Body of pancreas (tissue), 4 donors: ENCODE measurements around the gene AVPR2.

Source experiments
- CTCF ChIP-seq, 7 experiments: fragments of 450-650 bp in 4 of 7; fragments of 200-600 bp in 3 of 7; sonication (generic) in 3 of 7; IDR thresholded peaks; one replicate each; pipeline ENCODE4 v1.5.1; 2016 to 2019; ENCODE audit warnings: antibody characterized with exemption in 7 of 7
- POLR2A ChIP-seq, 3 donors: fragments of 450-650 bp; IDR thresholded peaks; one replicate each; pipeline ENCODE4 v1.6.1; 2016; ENCODE audit warnings: antibody characterized with exemption in 3 of 3, mild to moderate bottlenecking in 2 of 3

GRCh38 chrX:153926552-153926857 lies 22.0 kb downstream of the AVPR2 start:
- TF ChIP-seq CTCF (IDR thresholded peaks at IDR 0.05), result no peak
- TF ChIP-seq POLR2A (IDR thresholded peaks at IDR 0.05), result no peak
